Pulmonary artery endothelial cell (primary cell): Measurements from ENCODE around the gene ZNF799. TPM values are rescaled to one million over a fixed set of nuclear protein-coding genes. Genes with fewer than 3 reads are reported as not detected.
A peak's percentile ranks its signal among the peaks of the same experiment; 100 is the strongest.
"Not testable (repeated sequence)": the region's sequence is repeated elsewhere in the genome, so short reads cannot be mapped to it uniquely, and the experiment has no call there.

Source experiments
- DNase-seq: peaks from one replicate; pipeline ENCODE4 v3.0.0-alpha.2; 2011; ENCODE audit warnings: low read depth, low spot score
- total RNA-seq: library from RNA; depleted of rRNA; stranded (reverse); fragments of >200 nt; gene quantifications from 2 replicates; pipeline ENCODE4 v1.2.3, GENCODE V29; 2014

Gene ZNF799
- total RNA-seq, result 4.4 and 6.1 TPM in 2 replicates

DNA sequence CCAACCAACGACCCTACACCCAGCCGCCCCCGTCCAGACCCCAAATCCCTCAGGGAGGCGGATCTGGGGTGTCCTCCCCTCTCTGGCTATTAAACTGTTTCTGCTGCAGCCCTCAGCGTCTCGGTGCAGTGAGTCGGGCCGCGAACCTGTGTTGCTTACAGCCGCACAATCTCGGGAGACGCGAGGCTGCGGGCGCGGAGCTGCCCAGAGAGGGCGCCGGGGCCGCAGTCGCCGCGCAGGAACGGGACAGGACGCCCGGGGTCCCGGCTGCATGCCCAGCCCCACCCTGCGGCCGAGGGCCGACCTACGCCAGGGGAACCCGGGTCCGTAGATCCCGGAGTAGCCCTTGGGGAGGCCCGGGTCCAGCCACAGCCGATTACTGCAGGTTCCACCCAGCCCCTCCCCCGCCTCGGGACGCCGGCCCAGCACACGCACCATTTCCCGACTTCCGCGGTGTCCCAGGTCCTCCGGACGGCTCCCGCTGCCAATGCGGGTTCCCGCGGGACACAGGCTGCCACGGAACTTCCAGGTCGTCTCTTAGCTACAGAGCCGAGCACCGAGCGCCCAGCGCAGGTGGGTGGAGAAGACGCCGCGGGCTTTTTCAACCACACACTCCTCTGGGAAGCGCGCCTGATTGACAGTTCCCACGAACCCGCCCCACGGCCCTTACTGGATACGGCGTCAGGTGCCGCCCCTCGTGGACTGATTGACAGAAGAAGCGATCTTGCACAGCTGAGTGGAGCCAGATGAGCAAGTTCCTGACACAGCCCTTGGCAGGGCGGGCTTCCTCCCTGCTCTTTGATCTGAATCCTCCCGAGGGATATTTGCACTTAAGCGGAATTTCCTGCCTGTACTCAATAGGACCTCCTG is at the start of gene ZNF799:
TSS of gene ZNF799 (minus strand) at position 639 of the 870 bp plus-strand sequence. CDS start at position 438, 201 bp downstream.
- peak; percentile 98 for DNase-seq

GRCh38 chr19:12450844-12451243 is 49.8 kb upstream of the ZNF799 start:
- no peak for DNase-seq

- DNase-seq, result no peak
Observed at GRCh38 chr19:12448808-12449207, 47.7 kb upstream of the ZNF799 start.

- peak; percentile 94 for DNase-seq
Observed at GRCh38 chr19:12440541-12441316, 39.7 kb upstream of the ZNF799 start, which contains the start of gene ZNF443. TSS of gene ZNF443 (minus strand) at chr19:12441021. CDS start at chr19:12440914, 107 bp downstream.

DNA sequence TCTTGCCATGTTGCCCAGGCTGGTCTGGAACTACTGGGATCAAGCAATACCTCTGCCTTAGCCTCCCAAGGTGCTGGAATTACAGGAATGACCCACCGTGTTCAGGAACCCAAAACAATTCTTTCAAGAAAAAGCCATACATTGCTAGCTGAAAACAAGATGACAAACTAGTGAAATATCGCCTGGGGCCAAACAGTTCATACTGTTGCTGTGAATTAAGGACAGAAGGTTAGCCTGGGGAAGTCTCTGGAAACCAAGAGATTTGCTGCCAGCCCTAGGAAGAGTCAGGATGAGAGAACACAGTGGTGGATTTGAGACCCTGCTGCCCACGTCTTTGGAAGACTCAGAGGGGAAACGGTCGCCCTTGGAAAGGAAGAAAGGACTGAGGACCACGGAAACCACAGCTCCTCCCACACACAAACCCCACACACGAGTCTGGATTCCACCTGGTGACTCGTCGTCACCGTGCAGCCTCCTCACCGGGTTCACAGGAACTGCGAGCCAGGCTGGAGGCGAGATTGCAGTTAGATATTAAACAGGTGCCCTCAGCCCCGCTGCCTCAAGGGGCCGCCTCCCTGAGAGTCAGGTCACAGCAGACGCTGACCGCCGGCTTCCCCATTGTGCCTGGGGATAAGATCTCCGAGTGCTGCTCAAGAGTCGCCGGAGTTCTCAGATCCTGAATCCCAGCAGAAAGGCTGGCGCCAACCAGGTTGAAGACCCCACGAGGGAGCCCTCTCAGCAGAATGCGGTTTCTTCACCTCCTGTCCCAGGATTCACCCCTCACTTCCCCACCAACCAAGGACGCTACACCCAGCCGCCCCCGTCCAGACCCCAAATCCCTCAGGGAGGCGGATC is 38.8 kb upstream of the ZNF799 start:
- DNase-seq, result not testable (repeated sequence)

DNA sequence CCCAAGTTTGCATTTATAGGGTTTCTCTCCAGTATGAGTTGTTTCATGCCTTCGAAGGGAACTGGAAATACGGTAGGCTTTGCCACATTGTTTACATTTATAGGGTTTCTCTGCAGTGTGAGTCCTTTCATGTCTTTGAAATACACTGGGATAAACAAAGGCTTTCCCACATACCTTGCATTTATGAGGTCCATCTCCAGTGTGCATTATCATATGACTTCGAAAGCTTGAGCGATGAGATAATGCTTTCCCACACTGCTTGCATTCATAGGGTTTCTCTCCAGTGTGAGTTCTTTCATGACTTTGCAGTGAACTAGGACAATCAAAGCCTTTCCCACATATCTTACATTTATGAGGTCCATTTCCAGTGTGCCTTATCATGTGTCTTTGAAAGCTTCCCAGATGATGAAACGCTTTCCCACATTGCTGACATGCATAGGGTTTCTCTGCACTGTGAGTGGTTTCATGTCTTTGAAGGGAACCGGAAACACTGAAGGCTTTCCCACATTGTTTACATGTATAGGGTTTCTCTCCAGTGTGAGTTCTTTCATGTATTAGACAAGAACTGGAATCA is 29.7 kb upstream of the ZNF799 start:
- not testable (repeated sequence) for DNase-seq

GRCh38 chr19:12425888-12426274 is 24.8 kb upstream of the ZNF799 start:
- no peak for DNase-seq

DNA sequence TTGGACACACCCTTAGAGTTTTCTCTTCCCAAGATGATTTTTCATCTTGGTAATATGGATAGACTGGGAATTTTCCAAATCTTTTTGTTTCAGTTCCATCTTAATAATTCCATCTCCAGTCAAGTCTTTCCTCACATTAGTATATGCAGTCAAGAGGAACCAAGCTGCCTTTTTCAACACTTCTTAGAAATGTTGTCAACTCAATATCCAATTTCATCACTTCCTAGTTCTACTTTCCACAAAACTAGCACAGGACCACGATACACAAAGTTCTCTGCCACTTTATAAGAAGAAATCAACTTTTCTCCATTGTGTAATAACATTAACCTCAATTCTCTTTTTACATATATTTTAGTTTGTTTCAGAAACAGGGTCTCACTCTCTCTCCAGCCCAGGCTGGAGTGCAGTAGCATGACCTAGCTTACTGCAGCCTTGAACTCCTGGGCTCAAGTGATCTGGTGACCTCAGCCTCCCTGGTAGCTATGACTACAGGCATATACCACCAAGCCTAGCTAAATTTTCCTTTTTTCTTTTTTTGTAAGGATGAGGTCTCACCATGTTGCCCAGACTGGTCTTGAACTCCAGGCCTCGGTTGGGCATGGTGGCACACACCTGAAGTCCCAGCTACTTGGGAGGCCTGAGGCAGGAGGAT is 24.3 kb upstream of the ZNF799 start:
- DNase-seq, result no peak

DNA sequence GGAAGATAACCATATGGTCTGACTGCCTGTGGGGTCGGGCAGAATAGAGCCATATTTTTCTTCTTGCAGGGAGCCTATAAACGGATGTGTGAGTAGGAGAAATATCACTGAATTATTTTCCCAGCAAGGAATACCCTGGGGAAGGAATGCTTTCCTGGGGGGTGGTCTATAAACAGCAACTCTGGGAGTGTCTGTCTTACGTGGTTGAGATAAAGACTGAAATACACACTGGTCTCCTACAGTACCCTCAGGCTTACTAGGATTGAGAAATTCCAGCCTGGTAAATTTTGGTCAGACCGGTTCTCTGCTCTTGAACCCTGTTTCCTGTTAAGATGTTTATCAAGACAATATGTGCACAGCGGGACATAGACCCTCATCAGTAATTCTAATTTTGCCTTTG is 16.2 kb upstream of the ZNF799 start:
- DNase-seq, result not testable (repeated sequence)

DNA sequence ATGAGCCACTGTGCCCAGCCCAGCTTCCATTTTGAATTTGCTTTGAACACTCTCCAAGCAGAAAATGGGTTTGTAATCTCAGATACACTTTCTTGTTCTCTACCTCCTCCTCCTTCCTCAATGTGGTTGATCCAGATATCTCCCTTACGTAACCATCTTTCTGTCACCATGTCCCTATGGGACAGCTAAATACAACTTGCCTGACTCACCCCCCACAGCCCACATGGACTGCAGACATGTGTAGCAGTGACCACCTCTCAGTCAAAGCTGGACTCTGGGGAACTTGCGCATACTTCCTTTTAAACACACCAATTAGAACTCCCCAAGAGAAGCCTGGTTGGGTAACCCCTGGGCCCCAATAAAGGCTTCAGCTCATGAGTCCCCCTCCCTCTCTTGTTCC is 10.8 kb upstream of the ZNF799 start:
- no peak for DNase-seq

DNA sequence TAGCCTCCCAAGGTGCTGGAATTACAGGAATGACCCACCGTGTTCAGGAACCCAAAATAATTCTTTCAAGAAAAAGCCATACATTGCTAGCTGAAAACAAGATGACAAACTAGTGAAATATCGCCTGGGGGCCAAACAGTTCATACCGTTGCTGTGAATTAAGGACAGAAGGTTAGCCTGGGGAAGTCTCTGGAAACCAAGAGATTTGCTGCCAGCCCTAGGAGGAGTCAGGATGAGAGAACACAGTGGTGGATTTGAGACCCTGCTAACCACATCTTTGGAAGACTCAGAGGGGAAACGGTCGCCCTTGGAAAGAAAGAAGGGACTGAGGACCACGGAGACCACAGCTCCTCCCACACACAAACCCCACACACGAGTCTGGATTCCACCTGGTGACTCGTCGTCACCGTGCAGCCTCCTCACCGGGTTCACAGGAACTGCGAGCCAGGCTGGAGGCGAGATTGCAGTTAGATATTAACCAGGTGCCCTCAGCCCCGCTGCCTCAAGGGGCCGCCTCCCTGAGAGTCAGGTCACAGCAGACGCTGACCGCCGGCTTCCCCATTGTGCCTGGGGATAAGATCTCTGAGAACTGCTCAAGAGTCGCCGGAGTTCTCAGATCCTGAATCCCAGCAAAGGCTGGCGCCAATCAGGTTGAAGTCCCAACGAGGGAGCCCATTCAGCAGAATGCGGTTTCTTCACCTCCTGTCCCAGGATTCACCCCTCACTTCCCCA is 1.0 kb downstream of the ZNF799 start:
- DNase-seq, result not testable (repeated sequence)

GRCh38 chr19:12391148-12391547 is 9.9 kb downstream of the ZNF799 start:
- DNase-seq, result not testable (repeated sequence)

DNA sequence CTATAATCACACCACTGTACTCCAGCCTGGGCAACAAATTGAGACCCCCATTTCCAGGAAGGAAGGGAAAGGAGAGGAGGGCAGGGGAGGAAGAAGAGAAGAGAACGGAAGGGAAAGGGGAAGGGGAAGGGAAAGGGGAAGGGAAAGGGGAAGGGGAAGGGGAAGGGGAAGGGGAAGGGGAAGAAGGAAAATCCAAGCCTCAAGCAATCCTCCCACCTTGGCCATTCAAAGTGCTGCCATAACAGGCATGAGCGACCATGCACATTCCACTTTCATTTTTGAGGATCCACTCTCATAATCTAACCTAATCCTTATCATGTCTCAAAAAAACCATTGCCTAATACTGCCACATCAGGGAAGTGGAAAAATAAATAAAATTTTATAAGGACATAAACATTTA is 14.7 kb downstream of the ZNF799 start:
- DNase-seq, result not testable (repeated sequence)

DNA sequence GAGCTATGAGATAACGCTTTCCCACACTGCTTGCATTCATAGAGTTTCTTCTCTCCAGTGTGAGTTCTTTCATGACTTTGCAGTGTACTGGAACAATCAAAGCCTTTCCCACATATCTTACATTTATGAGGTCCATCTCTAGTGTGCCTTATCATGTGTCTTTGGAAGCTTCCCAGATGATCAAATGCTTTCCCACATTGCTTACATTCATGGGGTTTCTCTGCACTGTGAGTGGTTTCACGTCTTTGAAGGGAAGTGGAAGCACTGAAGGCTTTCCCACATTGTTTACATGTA is 20.7 kb downstream of the ZNF799 start:
- DNase-seq, result no peak

- DNase-seq, result no peak
Observed at GRCh38 chr19:12379732-12380443, 21.2 kb downstream of the ZNF799 start.

DNA sequence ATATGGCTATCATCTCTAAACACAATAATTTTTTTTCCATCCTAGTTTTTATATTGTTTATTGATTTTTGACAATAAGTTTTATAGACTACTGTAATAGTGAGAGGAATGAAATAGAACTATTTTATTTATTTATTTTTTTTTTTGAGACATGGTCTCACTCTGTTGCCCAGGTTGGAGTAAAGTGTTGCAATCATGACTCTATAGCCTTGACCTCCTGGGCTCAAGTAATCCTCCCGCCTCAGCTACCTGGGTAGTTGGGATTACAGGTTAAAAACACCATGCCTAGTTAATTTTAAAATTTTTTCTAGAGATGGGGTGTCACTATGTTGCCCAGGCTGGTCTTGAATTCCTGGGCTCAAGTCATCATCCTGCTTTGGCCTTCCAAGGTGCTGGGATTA is 27.0 kb downstream of the ZNF799 start:
- no peak for DNase-seq

GRCh38 chr19:12365236-12366162 is 35.6 kb downstream of the ZNF799 start, which contains the start of gene ZNF442:
TSS of gene ZNF442 (minus strand) at chr19:12365683. CDS start at chr19:12363631, 2,052 bp downstream.
- peak; percentile 86 for DNase-seq
